HG03442 (cell line): ENCODE data around the gene WDR31.
A peak's percentile ranks its signal among the peaks of the same experiment; 100 is the strongest.
"Not testable (repeated sequence)": the region's sequence is repeated elsewhere in the genome, so short reads cannot be mapped to it uniquely, and the experiment has no call there.

Experiments used
- ATAC-seq: cut with Tn5 transposase; IDR thresholded peaks from one replicate; pipeline ENCODE4 v1.9.1; 2021; ENCODE audit warnings: mild to moderate bottlenecking, moderate library complexity; ENCODE audit not compliant: unreplicated experiment

WDR31 gene

GRCh38 chr9:113340011-113340699 is at the start of gene WDR31:
WDR31 (minus strand) TSS chr9:113340275; CDS start chr9:113332022, 8,253 bp downstream.
- peak; percentile 96 for ATAC-seq

- ATAC-seq = no peak
These were observed 49.4 kb upstream of the WDR31 start for GRCh38 chr9:113389451-113389850.

GRCh38 chr9:113388833-113389232 is 48.8 kb upstream of the WDR31 start:
- ATAC-seq = no peak

- no peak for ATAC-seq
These were observed 47.6 kb upstream of the WDR31 start for GRCh38 chr9:113387560-113388230.

GRCh38 chr9:113386571-113387393 is 46.7 kb upstream of the WDR31 start:
- no peak for ATAC-seq

- ATAC-seq = no peak
These were observed 41.9 kb upstream of the WDR31 start for GRCh38 chr9:113381909-113382411.

- not testable (repeated sequence) for ATAC-seq
These were observed 41.4 kb upstream of the WDR31 start for GRCh38 chr9:113381441-113381840.

- peak; percentile 65 for ATAC-seq
These were observed 40.8 kb upstream of the WDR31 start for GRCh38 chr9:113380869-113381378.

- ATAC-seq = not testable (repeated sequence)
These were observed 39.7 kb upstream of the WDR31 start for GRCh38 chr9:113379829-113380210.

- not testable (repeated sequence) for ATAC-seq
These were observed 39.2 kb upstream of the WDR31 start for GRCh38 chr9:113379094-113379828.

GRCh38 chr9:113376634-113377567 is 36.8 kb upstream of the WDR31 start, which contains the start of gene HDHD3:
HDHD3 (minus strand) TSS chr9:113376986; CDS start chr9:113374354, 2,632 bp downstream.
- ATAC-seq = peak; percentile 77

- ATAC-seq = no peak
These were observed 35.3 kb upstream of the WDR31 start for GRCh38 chr9:113375057-113376023.

GRCh38 chr9:113373676-113374392 is 33.8 kb upstream of the WDR31 start:
- no peak for ATAC-seq

- ATAC-seq = no peak
These were observed 33.2 kb upstream of the WDR31 start for GRCh38 chr9:113373256-113373655.

GRCh38 chr9:113372059-113372458 is 32.0 kb upstream of the WDR31 start:
- no peak for ATAC-seq

GRCh38 chr9:113370806-113371325 is 30.8 kb upstream of the WDR31 start:
- no peak for ATAC-seq

- no peak for ATAC-seq
These were observed 29.7 kb upstream of the WDR31 start for GRCh38 chr9:113369855-113370140.
